Measurements from ENCODE around the gene UNC93A.
"Not testable (repeated sequence)": the region's sequence is repeated elsewhere in the genome, so short reads cannot be mapped to it uniquely, and the experiment has no call there.

Gene UNC93A

GRCh38 chr6:167275001-167275400 is 16.1 kb upstream of the UNC93A start:
- Histone ChIP-seq H3K4me3 (ENCODE audit: low read length) (no peak overlapping the region), H3K27ac (ENCODE audit: low read length) (no peak overlapping the region), H3K36me3 (ENCODE audit: insufficient read depth, low read depth, low read length) (no peaks in the 10 kb centered on the region), H3K9ac (ENCODE audit: low read depth, low read length) (no peak overlapping the region), H3K27me3 (ENCODE audit: insufficient read depth, low read length) (no peaks in the 10 kb centered on the region), H3K4me1 (ENCODE audit: insufficient read depth, low read length) (peaks cover 19% of the 10 kb centered on the region), H3K9me3 (ENCODE audit: insufficient read depth, low read depth, low read length) (no peaks in the 10 kb centered on the region)

DNA sequence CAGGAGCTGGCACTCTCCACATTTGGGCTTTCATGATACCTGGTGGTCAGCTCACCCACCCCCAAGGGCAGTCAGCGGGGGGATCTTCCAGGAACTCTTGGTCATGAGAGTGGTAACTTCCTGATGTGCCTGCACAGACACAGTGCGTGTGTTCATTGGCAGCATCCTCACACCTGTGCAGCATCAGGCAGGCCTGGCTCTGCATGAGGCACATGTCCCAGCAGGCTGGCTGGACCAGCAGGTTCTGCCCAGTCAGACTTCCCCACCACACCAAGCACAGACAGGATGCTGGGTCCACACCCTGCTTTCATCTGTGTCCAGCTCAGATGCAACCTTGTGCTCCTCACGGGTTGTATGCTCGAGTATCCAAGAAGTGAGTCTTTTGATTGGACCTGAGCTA is 15.7 kb upstream of the UNC93A start:
- Histone ChIP-seq H3K9me3 (ENCODE audit: insufficient read depth, low read depth, low read length) (no peaks in the 10 kb centered on the region), H3K4me3 (ENCODE audit: low read length) (no peak overlapping the region), H3K27me3 (ENCODE audit: insufficient read depth, low read length) (no peaks in the 10 kb centered on the region), H3K36me3 (ENCODE audit: insufficient read depth, low read depth, low read length) (no peaks in the 10 kb centered on the region), H3K4me1 (ENCODE audit: insufficient read depth, low read length) (peaks cover 21% of the 10 kb centered on the region), H3K27ac (ENCODE audit: low read length) (no peak overlapping the region), H3K9ac (ENCODE audit: low read depth, low read length) (no peak overlapping the region)

GRCh38 chr6:167276772-167277533 is 14.2 kb upstream of the UNC93A start:
- H3K27ac ChIP-seq (ENCODE audit: low read length): no peak overlapping the region
- H3K9me3 ChIP-seq (ENCODE audit: insufficient read depth, low read depth, low read length): no peaks in the 10 kb centered on the region
- H3K27me3 ChIP-seq (ENCODE audit: insufficient read depth, low read length): no peaks in the 10 kb centered on the region
- no peaks in the 10 kb centered on the region for H3K36me3 ChIP-seq (ENCODE audit: insufficient read depth, low read depth, low read length)
- H3K4me3 ChIP-seq (ENCODE audit: low read length): no peak overlapping the region
- H3K9ac ChIP-seq (ENCODE audit: low read depth, low read length): no peak overlapping the region
- peaks cover 26% of the 10 kb centered on the region for H3K4me1 ChIP-seq (ENCODE audit: insufficient read depth, low read length)

- Histone ChIP-seq H3K9ac (ENCODE audit: low read depth, low read length) (peak overlapping the region; percentile 15; the same call in 1 of the 2 replicates), H3K4me1 (ENCODE audit: insufficient read depth, low read length) (peaks cover 30% of the 10 kb centered on the region)
- not testable (repeated sequence) for H3K27me3 ChIP-seq (ENCODE audit: insufficient read depth, low read length); H3K9me3 ChIP-seq (ENCODE audit: insufficient read depth, low read depth, low read length); H3K27ac ChIP-seq (ENCODE audit: low read length); H3K36me3 ChIP-seq (ENCODE audit: insufficient read depth, low read depth, low read length); H3K4me3 ChIP-seq (ENCODE audit: low read length)
Measured at GRCh38 chr6:167278173-167278940, 12.8 kb upstream of the UNC93A start.

GRCh38 chr6:167279766-167280446 is 11.2 kb upstream of the UNC93A start:
- Histone ChIP-seq H3K9me3 (ENCODE audit: insufficient read depth, low read depth, low read length) (no peaks in the 10 kb centered on the region), H3K4me1 (ENCODE audit: insufficient read depth, low read length) (peaks cover 35% of the 10 kb centered on the region), H3K27ac (ENCODE audit: low read length) (no peak overlapping the region), H3K4me3 (ENCODE audit: low read length) (peak overlapping the region; percentile 37; the same call in 1 of the 2 replicates), H3K9ac (ENCODE audit: low read depth, low read length) (no peak overlapping the region), H3K27me3 (ENCODE audit: insufficient read depth, low read length) (no peaks in the 10 kb centered on the region), H3K36me3 (ENCODE audit: insufficient read depth, low read depth, low read length) (no peaks in the 10 kb centered on the region)

- not testable (repeated sequence) for H3K27me3 ChIP-seq (ENCODE audit: insufficient read depth, low read length); H3K9ac ChIP-seq (ENCODE audit: low read depth, low read length); H3K9me3 ChIP-seq (ENCODE audit: insufficient read depth, low read depth, low read length); H3K27ac ChIP-seq (ENCODE audit: low read length); H3K36me3 ChIP-seq (ENCODE audit: insufficient read depth, low read depth, low read length); H3K4me3 ChIP-seq (ENCODE audit: low read length)
- peaks cover 35% of the 10 kb centered on the region for H3K4me1 ChIP-seq (ENCODE audit: insufficient read depth, low read length)
Measured at GRCh38 chr6:167280466-167280865, 10.6 kb upstream of the UNC93A start.

DNA sequence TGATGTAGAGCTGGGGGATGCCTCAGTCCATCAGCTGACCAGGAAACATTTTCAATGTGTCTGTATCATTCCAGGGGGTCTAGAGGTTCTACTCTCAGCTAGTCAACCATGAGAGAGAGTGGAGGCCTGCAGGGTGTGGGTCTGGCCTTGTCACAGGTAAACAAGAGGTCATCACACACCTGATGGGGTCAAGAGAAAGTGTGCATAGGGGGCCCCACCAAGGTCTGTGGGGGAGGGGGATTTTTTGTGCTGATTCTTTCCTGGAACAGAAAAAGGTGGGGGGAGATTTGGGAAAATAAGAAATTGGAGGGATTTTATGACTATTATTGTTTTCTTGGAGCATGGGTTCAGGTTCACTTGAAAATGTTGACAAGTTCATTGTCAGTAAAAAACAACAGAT is 8.9 kb upstream of the UNC93A start:
- Histone ChIP-seq H3K4me3 (ENCODE audit: low read length) (no peak overlapping the region), H3K27me3 (ENCODE audit: insufficient read depth, low read length) (no peaks in the 10 kb centered on the region), H3K9ac (ENCODE audit: low read depth, low read length) (no peak overlapping the region), H3K36me3 (ENCODE audit: insufficient read depth, low read depth, low read length) (no peaks in the 10 kb centered on the region), H3K4me1 (ENCODE audit: insufficient read depth, low read length) (peaks cover 35% of the 10 kb centered on the region), H3K27ac (ENCODE audit: low read length) (no peak overlapping the region), H3K9me3 (ENCODE audit: insufficient read depth, low read depth, low read length) (no peaks in the 10 kb centered on the region)

- H3K36me3 ChIP-seq (ENCODE audit: insufficient read depth, low read depth, low read length); H3K9me3 ChIP-seq (ENCODE audit: insufficient read depth, low read depth, low read length); H3K9ac ChIP-seq (ENCODE audit: low read depth, low read length); H3K27ac ChIP-seq (ENCODE audit: low read length); H3K27me3 ChIP-seq (ENCODE audit: insufficient read depth, low read length); H3K4me3 ChIP-seq (ENCODE audit: low read length): not testable (repeated sequence)
- peaks cover 20% of the 10 kb centered on the region; the same call in 1 of the 2 replicates for H3K4me1 ChIP-seq (ENCODE audit: insufficient read depth, low read length)
Measured at GRCh38 chr6:167284565-167284964, 6.5 kb upstream of the UNC93A start.

DNA sequence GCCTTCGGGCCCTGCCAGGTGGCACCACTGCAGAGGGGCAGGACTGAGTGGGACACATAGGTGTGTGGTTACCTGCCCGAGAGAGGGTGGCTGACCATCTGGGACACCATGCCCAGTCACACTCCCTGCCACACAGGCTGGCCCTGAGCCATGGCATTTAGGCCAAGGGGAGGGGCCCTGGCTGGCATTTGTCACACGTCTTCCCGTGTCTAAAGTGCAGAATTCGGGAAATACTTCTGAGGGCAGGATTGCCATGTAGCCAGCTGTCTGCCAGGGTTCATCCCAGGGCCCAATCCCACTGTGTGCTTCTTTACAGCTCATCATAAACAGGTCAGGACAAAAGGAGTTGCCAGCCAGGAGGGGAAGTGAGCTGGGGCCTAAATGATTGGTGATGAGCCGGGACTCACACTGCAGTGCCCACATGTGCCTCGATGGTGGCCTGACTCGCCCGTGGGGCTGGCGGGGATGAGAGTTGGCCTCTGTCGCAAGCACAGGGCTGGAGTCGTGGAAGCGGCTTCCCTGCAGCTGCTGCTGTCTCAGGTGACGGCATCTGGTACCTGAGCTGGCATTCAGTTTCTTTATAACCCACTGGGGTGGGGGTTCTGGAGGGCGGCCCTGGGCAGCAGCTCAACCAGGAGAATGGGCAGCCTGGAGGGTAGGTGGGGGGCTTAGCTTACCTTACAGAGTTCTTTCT is 5.9 kb upstream of the UNC93A start:
- Histone ChIP-seq H3K36me3 (ENCODE audit: insufficient read depth, low read depth, low read length) (no peaks in the 10 kb centered on the region), H3K9ac (ENCODE audit: low read depth, low read length) (no peak overlapping the region), H3K27ac (ENCODE audit: low read length) (no peak overlapping the region), H3K9me3 (ENCODE audit: insufficient read depth, low read depth, low read length) (no peaks in the 10 kb centered on the region), H3K4me3 (ENCODE audit: low read length) (no peak overlapping the region), H3K4me1 (ENCODE audit: insufficient read depth, low read length) (peaks cover 15% of the 10 kb centered on the region; the same call in 1 of the 2 replicates), H3K27me3 (ENCODE audit: insufficient read depth, low read length) (no peaks in the 10 kb centered on the region)

DNA sequence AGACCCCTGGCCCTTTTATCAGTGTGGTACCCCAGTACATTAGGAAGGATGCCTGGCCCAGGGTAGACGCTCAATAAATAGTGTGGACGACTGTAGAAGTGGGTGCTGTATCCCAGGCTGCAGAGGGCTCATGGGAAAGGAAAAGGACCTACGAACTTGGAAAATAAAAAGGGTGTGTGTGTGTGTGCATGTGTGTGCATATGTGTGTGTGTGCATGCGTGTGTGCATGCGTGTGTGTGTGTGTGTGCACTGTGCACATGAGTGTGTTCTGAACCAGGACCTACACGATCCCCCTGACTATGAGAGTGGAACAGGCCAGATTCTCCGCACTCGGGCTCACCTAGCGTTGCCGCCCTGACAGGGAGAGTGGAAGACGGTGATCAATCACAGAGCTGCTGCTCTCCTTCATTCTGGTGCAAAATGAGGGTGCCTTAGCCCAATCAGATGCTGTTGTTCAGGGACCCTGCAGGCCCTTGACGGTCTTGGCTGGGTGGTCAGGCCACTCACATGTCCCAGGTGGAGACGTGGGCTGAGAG is 3.5 kb upstream of the UNC93A start:
- no peak overlapping the region for H3K4me3 ChIP-seq (ENCODE audit: low read length)
- H3K27me3 ChIP-seq (ENCODE audit: insufficient read depth, low read length): no peaks in the 10 kb centered on the region
- H3K36me3 ChIP-seq (ENCODE audit: insufficient read depth, low read depth, low read length): no peaks in the 10 kb centered on the region
- no peaks in the 10 kb centered on the region for H3K9me3 ChIP-seq (ENCODE audit: insufficient read depth, low read depth, low read length)
- H3K9ac ChIP-seq (ENCODE audit: low read depth, low read length): no peak overlapping the region
- peaks cover 16% of the 10 kb centered on the region; the same call in 1 of the 2 replicates for H3K4me1 ChIP-seq (ENCODE audit: insufficient read depth, low read length)
- no peak overlapping the region for H3K27ac ChIP-seq (ENCODE audit: low read length)

- H3K4me1 ChIP-seq (ENCODE audit: insufficient read depth, low read length): not testable (repeated sequence)
Measured at GRCh38 chr6:167288591-167289225, 2.4 kb upstream of the UNC93A start.

More at GRCh38 chr6:167288591-167289225, 2.4 kb upstream of the UNC93A start:
- not testable (repeated sequence) for H3K9ac ChIP-seq (ENCODE audit: low read depth, low read length); H3K27me3 ChIP-seq (ENCODE audit: insufficient read depth, low read length); H3K27ac ChIP-seq (ENCODE audit: low read length); H3K36me3 ChIP-seq (ENCODE audit: insufficient read depth, low read depth, low read length); H3K9me3 ChIP-seq (ENCODE audit: insufficient read depth, low read depth, low read length); H3K4me3 ChIP-seq (ENCODE audit: low read length)
